Activated CD4-positive, alpha-beta T cell treated with anti-CD3 and anti-CD28 coated beads for 48 hours (primary cell): ENCODE results near the gene CDR2L.
"Not testable (repeated sequence)": the region's sequence is repeated elsewhere in the genome, so short reads cannot be mapped to it uniquely, and the experiment has no call there.

Experiments
- DNase-seq: peaks from one replicate; pipeline ENCODE4 v3.0.0-alpha.2; 2020

Gene CDR2L

DNA sequence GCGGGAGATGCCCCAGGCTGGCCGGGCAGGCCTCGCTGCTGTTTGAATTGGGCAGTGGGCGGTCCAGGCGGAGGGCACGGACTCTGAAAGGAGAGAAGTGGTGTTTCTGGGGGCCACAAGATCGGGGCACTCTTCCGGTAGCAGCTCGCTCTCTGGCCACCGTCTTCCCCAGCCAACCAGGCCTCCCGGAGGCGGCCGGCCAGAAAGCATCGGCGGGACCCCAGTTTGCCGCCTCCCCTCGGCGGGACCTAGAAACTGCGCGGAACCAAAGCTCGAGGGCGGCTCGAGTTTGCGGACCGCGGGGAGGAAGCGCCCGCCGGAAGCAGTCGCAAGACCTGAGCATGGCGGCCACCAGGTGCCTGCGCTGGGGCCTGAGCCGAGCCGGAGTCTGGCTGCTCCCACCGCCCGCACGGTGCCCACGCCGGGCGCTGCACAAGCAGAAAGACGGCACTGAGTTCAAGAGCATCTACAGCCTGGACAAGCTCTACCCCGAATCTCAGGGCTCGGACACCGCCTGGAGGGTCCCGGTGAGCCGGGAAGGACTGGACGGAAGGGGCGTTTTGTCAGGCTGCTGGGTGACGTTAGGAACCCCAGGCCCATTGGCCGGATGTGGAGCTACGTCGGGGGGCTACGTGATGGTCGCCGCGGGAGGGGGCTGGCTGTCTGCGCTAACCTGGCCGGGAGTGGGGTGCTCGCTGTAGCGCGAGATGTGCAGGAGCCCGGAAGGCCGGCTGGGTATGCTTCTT is 25.1 kb downstream of the CDR2L start, which contains the start of gene MRPL58:
Gene MRPL58 (plus strand): TSS at position 325 of the 746 bp plus-strand sequence. CDS start 17 bp downstream, at position 342.
- DNase-seq = peak; percentile 89

DNA sequence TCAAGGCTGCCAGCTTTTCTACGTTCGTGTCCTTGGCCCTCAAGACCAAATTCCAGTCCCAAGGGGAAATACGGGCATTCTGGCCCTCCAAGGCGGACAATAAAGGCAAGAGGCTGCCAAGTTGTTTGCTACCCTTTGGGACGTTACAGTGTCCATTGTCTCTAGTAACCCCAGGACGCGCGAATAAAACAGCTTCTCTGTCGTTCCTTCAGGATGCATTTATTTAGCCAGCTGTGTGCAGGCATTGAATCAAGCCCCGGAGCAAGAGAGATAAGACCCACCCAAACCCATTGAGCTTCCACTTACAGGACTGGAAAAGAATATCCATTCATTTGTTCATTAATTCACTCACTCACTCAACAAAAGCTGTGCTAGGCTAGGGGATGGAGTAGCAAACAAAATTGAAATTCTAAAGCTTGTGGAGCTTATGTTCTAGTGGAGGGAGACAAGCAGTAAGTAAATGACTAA is 25.7 kb downstream of the CDR2L start:
- DNase-seq = no peak

DNA sequence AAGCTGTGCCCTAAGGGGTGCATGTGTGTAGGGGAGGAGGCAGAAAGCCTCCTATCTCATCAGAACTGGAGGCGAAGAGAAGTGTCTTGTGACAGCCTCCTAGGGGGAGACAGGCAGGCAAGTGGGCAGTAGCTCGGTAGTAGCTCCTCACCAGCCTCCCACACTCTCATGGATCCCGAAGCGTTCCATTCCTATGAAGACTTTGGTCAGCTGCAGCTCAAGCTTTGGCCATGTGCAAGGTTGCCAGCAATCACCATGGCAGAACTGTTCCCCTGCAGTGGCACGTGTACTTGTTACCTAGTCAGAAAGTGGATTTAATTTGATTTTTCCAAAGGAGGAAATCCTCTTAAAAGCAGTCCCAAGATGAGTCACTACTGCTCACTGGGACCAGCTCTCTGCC is 31.7 kb downstream of the CDR2L start:
- DNase-seq = no peak

DNA sequence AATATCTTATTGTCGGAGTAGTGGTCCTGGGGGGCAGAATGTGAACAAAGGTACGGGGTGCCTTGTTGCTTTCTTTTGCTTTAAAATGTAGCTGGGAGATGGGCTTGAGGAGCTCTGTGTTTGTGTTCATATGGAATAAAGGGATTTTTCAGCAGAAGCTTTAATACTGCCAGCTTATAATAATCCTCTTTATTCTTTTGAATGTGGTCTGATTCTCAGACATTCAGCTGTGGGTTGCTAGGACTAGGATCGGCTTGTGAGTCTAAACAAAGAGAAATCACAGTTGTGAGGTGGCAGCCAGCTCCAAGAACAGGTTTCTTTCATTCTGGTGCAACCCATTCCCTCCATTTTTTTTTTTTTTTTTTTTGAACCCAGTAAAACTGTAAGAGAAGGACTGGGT is 32.3 kb downstream of the CDR2L start:
- no peak for DNase-seq

DNA sequence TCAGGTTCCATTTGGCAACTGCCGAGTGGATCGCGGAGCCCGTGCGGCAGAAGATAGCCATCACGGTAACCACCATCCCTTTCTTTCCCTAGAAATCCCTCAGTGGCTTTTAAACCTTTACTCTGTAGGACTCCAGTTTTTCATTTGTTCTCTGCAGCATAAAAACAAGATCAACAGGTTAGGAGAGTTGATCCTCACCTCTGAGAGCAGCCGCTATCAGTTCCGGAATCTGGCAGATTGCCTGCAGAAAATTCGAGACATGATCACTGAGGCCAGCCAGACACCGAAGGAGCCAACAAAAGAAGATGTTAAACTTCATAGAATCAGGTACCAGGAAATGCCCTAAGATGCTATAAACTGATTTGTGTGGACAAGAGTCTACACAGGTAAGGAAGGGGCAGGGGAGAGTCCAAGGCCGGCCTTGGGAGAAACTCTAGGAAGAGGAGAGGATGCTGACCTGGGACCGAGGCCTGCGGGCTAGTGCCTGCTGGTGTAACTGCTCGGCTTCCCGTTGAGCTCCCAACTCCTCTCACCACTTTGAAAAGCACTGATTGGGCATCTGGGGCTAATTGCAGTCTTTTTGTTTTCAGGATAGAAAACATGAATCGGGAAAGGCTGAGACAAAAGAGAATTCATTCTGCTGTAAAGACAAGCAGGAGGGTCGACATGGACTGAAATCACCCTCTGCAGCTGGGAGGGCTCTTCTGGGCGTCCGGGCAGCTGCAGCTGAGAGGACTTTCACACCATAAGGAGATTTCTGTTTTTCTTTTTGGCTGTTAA is 33.1 kb downstream of the CDR2L start:
- DNase-seq = no peak

DNA sequence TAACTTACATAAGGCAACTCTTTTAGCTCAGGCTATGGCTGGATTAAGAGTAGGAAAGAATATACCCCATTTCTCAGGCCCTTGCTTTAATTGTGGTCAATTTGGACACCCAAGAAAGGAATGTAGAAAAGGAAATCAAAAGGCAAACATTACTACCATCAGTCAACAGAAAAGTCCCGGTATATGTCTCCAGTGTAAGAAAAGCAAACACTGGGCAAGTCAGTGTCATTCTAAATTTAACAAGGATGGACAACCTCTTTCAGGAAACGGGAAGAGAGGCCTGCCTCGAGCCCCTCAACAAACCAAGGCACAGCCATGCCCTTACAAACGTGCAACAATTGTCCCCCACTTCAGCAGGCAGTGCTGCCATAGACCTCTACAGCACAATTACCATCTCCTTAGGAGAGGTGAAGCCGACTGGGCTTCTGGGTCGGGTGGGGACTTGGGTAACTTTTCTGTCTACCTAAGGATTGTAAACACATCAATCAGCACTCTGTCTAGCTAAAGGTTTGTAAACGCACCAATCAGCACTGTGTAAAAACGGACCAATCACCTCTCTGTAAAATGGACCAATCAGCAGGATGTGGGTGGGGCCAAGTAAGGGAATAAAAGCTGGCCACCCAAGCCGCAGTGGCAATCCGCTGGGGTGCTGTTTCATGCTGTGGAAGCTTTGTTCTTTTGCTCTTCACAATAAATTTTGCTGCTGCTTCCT is 37.4 kb downstream of the CDR2L start:
- DNase-seq = peak; percentile 60

DNA sequence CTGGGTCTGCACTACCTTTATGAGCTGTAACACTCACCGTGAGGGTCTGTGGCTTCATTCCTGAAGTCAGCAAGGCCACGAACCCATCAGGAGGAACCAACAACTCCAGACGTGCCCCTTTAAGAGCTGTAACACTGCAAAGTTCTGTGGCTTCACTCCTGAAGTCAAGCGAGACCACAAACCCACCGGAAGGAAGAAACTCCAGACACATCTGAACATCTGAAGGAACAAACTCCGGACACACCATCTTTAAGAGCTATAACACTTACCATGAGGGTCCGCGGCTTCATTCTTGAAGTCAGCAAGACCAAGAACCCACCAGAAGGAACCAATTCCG is 37.9 kb downstream of the CDR2L start:
- not testable (repeated sequence) for DNase-seq

DNA sequence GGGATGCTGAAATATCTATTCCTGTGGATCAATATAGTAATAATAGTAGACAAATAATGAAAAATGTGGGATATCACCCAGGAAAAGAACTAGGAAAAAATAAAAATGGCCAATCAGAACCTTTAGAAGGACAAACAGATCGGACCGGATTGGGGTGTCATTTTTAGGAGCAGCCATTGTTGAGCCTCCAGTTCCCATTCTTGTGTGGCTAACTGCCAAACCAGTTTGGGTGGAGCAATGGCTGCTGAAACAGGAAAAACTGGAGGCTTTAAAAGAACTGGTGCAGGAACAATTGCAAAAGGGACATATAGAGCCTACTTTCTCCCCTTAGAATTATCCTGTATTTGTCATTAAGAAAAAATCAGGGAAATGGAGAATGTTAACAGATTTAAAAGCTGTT is 39.2 kb downstream of the CDR2L start:
- not testable (repeated sequence) for DNase-seq

DNA sequence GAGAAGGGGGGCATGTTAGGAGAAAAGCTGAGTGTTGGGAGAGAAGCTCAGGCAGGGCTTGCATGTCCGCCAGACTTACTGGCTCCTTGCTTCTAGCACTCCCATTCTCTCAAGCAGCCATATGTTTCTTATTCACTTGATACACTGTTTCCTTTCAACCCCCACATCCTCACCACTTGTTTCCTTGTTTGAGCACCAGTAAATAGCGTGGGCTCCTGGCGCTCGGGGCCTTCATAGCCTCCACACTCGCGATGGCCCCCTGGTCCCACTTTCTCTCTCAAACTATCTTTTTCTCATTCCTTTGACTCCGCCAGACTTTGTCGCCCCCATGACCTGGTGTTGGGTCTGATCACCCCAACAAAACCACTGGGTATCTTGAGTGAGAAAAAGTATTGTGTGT is 42.7 kb downstream of the CDR2L start:
- DNase-seq = no peak

DNA sequence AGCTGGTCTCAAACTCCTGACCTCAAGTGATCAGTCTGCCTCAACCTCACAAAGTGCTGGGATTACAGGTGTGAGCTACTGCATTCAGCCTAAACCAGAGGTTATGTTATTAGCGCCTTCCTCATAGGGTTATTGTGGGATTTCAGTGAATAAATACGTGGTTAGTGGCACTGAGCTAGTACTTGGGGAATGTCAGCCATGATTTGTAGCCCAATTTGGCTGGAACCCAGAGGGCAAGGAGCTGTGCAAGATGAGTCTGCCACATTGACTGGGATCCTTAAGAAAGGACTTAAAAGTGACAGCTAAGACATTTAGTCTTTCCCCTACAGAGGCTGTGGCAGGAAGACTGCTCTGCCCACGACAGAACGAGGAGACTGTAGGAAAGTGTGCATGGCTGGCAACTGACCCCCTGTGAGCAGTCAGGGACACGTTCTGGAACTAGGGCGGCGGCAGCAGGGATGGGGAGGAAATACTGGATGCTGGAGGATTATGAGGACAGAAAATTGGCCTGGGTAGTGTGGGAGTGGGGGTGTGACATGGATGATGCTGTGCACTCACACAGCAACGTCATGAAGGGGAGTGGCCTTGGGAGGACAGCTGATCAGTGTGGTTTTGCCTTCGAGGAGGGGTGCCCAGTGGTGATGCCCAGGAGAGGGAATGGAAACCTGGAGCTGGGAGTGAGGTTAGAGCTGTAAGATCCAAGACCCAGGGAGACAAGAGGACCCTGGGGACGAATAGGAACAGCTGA is 44.7 kb downstream of the CDR2L start:
- DNase-seq = peak; percentile 73

DNA sequence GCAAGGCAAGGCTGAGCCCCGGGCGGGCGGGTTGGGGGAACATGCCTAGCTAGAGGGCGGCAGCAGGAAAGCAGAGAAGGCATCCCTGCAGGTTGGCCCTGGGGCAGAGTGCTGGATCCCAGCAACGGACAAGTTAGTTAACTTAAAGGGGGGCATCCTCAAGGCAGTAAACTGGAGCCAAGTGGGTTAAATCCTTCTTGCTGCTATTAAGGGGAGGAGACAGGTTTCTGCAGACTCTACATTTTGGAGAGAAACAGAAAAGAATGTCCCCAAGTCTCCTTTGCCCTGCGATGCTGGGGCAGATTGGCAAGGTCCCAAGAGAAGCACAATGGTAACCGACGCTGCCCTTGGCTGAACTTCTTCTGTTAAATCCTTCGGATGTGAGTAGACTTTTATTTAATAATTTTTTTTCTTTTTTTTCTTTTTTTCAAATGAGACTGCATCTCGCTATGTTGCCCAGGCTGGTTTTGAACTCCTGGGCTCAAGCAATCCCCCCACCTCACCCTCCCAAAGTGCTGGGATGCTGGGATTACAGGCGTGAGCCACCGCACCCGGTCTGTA is 45.4 kb downstream of the CDR2L start:
- DNase-seq = no peak

DNA sequence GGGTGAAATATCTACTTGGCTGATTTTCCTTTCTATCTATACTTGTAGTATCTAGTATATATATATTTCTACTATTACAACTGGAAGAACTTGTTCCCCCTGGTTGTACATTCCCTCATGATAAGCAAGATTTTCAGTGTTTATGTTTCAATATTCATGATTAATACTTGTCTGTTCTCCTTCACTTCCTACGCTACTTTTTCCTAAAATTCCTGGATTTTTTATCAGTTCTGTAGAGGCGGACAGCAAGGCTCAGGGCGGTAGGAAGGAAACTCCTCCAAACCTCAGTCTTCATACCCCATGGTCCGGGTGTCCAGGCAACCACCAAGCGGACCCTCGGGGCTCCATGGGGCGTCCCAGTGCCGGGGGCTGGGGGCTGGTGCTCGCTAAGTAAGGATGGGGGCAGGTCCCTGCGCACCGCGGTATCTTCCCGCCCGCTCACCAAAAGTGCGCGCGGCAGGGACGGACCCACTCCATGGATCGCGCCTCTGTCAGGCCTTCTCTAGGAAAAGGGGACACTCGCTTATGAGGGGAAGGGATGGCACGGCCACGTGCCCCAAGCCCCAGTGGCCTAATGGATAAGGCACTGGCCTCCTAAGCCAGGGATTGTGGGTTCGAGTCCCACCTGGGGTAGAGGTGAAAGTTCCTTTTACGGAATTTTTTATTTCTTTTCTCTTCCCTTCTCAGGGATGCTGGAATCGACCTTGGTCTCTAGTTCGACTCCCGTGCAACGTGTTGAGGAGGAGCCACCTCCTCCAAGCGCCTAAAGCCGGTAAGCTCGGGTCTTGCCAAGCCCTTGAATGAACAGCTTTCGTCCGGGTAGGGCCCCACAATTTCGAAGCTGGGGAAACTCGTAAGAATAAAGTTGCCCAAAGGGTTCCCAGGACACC is 46.2 kb downstream of the CDR2L start:
- peak; percentile 98 for DNase-seq

DNA sequence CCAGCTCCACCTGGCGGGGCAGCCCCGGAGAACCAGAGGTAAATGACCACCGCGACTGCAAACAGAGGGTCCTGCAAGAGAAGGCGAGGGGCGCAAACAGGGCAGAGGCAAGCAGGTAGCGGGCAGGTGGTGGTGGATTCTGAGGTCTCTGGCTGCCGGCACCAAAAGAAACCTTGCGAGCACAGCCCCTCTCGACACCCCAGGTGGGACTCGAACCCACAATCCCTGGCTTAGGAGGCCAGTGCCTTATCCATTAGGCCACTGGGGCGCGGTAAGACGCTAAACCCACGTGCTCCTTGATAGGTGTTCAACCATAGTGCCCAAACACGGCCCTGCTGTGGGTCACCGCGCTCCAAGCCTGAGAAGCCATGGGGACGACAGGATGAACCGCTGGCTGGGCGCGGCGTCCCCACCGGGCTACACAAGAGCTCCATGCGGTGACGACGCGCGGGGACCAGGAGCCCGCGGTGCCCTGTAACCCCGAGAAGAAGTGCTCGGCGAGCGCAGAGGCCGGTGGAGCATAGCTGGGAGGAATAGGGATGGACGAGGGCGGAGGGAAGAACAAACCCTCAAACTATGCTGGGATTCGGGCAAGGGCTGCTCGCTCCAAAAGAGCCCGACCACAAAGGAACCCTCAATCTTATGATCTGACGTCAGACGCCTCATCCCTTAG is 46.9 kb downstream of the CDR2L start:
- DNase-seq = peak; percentile 97

DNA sequence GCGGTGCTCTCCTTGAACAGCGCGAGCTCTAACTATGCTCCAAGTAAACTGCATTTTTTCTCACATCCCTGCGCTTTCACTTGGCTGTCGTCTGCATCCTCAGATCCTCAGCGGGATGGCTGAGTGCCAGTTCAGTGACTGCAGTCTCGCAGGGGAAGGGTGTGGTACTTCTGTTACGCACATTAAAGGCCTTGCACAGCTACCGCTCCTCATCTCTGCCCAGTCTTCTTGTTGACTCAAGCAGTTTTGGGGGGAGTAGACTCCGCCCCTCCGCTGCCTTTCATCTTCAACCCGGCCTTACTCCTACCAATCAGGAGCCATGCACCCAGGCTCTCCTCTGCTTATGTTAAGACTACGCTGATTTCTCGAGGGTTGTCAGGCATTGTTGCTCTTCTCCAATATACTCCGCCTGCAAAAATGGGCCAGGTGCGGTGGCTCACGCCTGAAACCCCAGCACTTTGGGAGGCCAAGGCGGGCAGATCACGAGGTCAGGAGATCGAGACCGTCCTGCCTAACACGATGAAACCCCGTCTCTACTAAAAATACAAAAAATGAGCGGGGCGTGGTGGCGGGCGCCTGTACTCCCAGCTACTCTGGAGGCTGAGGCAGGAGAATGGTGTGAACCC is 49.3 kb downstream of the CDR2L start:
- peak; percentile 85 for DNase-seq

DNA sequence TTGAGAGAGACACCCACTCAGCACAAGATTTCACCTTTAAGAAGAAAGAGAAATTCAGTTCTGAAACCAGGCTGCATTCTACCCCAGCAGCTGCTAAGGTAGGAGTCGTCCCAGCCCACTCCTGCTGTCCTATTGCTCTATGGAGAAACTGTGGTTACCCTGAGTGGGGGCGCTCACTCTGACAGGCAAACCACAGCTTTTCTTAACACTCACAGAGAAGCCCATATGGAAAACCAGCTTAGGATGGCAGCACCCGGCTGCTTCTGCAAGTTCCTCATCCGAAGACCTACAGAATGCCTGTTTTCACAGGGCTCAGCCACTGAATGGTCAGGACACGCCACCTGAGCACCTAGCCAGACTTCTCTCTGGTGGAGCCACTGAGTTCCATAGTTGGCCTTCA is 51.8 kb downstream of the CDR2L start:
- DNase-seq = no peak

DNA sequence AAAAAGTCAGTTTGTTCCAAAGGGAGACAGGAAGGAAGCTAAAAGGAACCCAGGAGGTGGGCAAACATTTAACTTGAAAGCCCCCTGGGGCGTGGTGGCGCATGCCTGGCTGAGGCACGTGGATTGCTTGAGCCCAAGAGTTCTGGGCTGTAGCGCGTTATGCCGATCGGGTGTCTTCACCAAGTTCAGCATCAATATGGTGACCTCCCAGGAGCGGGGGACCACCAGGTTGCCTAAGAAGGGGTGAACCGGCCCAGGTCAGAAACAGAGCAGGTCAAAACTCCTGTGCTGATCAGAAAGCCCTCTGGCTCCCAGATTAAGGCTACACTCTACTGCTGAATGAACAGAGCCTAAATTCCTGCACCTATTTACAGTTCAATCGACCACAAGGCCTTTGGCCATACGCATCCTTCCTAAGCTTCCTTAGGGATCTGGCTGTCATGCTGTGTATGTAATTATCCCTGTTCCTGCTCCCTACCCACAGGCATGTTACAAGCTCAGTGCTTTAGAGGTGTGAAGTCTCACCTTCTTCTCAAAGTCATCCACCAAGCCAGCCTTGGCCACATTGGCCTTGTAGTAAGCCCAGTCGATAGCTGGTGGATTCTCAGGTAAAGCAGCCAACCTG is 54.3 kb downstream of the CDR2L start:
- no peak for DNase-seq

DNA sequence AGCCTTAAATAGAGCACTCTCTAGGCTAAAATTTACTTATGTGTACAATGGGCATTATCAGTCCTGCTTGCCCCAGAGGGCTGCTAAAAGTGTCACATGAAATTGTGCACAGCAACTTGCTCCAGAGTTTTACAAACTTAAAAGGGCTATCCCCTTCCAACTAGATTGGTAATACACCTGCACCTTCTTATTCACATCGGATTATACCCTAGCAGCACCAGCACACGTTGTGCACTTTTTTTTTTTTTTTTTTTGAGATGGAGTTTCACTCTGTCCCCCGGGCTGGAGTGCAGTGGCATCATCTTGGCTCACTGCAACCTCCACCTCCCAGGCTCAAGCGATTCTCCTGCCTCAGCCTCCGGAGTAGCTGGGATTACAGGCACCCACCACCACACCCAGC is 56.4 kb downstream of the CDR2L start:
- not testable (repeated sequence) for DNase-seq

DNA sequence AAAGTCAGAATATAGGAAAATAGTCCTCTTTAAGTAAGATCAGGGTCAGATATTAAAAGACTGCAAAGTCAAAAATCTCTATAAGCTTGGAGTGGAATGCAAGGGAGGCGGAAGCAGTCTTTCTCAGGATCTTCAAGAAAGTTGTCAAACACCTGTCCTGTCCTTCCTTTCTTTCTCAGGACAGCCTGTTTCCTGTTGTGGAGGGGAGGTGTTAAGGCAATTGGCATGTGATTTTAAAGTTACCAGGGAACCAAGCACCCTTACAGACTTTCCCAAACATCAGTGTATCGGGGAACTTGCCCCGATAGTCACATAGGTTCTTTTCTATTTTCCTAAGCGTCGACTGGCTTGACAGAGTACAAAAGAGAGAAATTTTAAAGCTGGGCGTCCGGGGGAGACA is 57.3 kb downstream of the CDR2L start:
- no peak for DNase-seq

DNA sequence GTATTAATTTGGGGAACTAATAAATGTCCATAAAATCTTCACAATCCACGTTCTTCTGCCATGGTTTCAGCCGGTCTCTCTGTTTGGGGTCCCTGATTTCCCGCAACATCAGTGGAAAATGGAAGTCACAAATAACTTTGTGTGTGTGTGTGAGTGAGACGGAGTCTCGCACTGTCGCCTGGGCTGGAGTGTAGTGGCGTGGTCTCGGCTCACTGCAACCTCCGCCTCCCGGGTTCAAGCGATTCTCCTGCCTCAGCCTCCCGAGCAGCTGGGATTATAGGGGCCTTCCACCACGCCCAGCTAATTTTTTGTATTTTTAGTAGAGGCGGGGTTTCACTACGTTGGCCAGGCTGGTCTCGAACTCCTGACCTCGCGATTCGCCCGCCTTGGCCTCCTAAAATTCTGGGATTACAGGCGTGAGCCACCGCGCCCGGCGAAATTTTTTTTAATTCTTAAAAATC is 58.5 kb downstream of the CDR2L start:
- not testable (repeated sequence) for DNase-seq
